A204.1 (cell line): Measurements from ENCODE around the gene CALCR.
"Not testable (repeated sequence)": the region's sequence is repeated elsewhere in the genome, so short reads cannot be mapped to it uniquely, and the experiment has no call there.

Experiments used
- FAIRE-seq: peaks from 2 replicates; lab custom pipeline; 2012; peaks lifted over from hg19 to GRCh38; lab: Jason Lieb, UNC

CALCR gene

DNA sequence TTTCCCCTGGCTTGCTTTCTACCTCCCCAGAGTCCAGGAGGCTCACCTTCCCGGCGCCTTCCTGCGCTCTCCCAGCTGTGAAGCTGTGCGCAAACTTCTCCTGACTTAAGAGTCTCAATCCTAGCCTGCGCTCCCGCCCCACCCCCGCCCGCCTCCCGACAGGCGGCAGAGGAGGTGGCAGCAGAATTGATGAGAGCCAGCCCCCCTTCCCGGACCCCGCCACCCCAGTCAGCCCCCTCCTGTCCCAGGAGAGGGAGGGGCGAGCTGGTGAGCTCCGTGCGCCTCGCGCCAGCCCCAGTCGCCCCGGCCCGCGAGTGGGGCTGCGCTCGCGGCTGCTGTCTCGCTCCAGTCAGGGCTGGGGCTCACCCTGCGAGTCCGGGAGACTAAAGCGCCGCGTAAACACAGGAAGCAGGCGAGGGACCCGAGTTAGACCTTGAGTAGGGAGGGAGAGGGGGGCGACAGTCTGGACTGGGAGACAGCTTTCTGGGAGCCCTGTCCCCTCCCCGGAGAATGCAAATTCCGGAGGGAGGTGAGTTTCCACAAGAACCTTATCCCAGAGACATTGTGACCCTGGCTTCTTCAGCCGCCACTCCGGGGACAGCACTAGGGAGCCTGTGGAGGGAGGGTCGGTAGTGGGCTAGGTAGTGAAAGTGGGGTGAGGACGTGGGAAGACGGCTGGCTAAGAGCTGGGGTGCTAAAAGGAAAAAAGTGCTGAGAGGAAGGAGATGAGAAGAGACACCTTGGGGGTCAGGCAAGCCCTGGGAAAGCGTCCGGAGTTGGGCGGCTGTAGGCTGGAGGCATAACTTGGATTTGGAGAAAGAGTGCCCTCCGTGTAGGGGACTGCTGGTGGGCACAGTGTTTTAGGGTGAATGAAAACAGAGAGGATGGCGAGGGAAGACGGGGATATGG is at the start of gene CALCR:
CALCR (minus strand) TSS at position 79 of the 909 bp plus-strand sequence. CDS start 87,743 bp downstream, outside the sequence.
- no peak for FAIRE-seq

DNA sequence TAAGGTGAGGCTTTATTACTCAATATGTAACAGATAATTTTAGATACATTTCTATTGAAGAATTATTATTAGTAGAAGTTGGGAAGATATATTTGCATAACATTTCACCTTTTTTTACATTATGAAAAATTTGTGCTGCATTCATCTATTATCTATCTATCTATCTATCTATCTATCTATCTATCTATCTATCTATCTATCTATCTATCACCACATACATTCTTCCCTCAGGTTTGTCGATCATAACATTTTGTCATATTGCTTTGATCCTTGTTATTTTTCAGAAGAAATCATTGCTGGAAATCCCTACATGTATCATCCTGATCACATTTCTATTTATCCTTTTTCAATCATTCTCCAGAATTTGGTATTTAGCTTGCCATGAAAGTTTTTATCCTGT is 49.3 kb upstream of the CALCR start:
- FAIRE-seq, result no peak

DNA sequence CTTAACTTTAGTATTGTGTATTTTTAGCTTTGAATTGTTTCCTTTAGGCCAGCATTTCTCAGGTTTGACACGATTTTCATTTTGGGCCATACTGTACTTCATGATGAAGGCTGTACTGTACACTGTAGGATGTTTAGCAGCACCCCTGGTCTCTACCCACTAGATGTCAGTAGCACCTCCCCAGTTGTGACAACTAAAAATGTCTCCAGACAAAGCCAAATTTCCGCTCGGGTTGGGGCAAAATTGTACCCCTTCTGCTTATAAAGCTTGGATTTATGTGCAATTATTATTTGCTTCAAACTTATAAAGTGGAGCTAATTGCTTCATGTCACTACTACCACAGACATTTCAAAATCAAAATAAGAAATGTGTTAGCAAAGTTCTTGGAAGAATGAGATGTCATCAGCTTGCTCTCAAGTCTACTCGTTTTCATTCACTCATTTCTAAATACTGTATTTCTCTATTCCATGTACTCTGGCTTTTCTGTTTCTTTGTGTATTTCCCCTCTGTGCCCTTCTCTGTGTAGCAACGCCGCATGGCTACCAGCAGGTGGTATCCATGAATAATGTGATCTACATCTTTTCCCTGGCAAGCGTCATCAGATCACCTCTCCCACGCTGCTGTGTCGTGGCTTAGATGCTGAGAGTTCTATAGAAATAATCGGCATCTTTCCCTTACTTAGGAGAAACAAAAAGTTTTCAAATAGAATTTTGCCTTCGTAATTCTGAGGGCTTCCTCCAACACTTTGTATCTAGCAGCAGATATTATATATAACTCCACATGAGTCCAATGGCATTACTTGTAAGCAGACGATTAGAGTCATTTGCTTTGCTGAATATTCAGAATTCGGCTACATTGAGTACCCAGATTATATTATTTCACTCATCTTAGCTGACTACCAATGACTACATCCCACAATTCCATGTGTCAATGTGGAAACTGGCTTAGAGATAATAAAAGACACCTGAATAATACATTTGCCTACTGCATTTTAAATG is 47.8 kb upstream of the CALCR start:
- FAIRE-seq, result no peak

DNA sequence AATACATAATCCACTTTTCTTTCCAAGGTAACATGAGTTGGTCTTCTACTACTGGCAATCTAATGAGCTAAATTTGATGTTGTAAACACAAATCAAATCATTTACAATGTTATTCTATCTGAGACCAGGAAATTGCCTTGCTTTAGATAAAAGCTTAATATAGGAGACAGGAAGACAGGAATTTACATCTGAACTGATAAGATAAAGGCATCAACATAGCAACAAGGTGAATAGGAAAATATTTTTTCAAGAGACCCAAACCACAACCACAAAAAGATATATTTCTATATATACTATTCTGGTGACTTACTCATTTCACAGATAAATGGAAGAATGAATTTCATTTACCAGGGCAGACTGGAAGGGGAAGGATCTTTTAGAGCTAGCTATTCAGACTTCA is 46.3 kb upstream of the CALCR start:
- FAIRE-seq, result no peak

DNA sequence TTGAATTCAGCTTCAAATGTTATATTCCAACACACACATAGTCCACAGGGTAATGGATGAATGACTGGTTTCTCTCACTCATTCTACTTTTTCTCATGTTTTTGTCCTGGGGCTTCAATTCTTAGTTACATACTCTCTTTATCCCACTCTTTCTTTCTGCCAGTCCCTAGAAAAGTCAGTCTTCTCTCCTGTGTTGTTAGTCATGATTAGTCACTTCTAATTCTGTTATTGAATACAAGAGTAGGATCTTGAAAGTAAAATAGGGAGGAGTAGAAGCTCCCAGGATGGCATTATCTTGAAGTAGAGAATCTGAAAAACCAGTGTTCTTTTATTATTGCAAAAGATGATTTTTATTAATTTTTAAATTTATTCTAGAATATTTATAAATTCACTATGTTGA is 45.5 kb upstream of the CALCR start:
- FAIRE-seq, result no peak

DNA sequence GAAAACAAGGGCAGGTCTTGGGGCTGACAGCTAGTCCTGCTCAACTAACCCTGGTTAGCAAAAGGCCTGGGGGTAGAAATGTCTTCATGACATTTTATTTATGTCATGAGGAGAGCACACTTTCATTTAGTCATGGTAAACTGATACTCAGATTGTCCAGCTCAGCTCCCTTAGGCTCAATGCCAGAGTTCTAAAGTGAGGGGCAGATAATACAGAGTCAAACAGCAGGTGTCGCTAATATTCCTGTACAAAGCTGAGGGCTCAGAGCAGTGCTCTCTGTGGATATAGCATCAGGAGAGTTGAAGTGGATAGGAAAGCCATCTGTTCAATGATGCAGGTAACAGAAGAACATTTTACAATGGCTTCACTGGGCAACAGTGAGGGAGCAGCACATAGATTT is 26.8 kb upstream of the CALCR start:
- FAIRE-seq, result no peak

DNA sequence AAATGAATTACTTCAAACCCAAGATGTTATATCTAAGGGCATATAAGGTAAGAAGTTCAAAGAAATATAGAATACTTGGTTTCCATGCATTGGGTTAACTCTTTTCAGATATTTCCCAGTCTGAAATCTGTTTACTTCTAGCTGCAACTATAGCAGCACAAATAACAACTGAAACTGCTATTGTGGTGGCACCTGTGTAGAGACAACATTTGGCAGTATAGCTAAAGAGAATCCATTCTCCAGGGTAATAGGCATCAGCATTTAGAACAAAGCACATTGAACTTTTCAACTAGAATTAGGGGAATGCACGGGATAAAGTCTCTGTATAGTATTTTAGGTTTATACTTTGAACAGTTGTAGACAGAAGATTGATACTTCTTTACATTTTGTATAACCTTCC is 19.7 kb upstream of the CALCR start:
- no peak for FAIRE-seq

DNA sequence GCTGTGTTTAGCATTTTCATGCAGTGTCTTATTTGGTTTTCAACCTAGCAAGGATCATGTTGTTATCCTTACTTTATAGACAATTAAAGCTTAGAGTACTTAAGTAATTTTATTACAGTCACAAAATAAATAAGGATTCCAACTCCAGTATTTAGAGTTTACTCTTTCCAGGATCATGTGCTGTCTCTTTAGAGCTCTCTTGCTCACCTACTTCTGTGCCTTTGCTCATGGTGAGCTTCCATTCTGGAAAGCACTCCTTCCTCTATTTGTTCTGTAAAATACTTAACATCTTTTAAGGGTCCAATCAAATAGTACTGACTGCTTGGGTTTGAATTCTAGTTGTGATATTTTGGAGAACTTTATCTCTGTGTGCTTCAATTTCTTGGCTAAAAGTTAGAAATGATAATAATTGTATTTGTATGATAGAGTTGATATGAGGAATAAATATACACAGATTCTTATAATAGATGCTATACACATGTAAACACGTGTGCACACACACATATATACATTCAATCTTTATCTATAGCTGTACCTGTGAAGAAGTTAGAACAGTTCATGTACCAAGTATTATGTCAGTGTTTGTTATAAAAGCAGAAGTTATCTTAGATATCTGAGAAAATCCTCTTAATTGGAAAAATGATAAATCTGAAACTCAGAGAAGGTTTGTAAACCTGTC is 18.2 kb upstream of the CALCR start:
- FAIRE-seq, result no peak

DNA sequence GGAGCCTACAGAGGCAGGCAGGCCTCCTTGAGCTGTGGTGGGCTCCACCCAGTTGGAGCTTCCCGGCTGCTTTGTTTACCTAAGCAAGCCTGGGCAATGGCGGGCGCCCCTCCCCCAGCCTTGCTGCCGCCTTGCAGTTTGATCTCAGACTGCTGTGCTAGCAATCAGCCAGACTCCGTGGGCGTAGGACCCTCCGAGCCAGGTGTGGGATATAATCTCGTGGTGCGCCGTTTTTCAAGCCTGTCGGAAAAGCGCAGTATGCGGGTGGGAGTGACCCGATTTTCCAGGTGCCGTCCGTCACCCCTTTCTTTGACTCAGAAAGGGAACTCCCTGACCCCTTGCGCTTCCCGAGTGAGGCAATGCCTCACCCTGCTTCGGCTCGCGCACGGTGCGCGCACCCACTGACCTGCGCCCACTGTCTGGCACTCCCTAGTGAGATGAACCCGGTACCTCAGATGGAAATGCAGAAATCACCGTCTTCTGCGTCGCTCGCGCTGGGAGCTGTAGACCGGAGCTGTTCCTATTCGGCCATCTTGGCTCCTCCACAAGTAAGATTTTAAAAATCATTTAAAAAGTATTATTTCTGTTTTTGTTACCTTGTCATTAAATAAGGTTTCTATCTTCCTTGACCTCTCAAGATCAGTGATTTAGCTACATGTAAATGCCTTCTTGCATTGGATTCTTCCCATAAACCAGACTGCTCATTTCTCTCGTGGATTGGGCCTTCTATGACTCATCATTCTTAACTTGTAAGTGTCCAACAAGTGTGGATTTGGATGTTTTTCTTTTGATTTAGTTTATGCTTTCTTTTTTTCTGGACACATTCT is 16.9 kb upstream of the CALCR start:
- FAIRE-seq, result not testable (repeated sequence)

DNA sequence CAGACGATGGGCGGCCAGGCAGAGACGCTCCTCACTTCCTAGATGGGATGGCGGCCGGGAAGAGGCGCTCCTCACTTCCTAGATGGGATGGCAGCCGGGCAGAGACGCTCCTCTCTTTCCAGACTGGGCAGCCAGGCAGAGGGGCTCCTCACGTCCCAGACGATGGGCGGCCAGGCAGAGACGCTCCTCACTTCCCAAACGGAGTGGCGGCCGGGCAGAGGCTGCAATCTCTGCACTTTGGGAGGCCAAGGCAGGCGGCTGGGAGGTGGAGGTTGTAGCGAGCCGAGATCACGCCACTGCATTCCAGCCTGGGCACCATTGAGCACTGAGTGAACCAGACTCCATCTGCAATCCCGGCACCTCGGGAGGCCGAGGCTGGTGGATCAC is 11.9 kb upstream of the CALCR start:
- FAIRE-seq, result not testable (repeated sequence)

DNA sequence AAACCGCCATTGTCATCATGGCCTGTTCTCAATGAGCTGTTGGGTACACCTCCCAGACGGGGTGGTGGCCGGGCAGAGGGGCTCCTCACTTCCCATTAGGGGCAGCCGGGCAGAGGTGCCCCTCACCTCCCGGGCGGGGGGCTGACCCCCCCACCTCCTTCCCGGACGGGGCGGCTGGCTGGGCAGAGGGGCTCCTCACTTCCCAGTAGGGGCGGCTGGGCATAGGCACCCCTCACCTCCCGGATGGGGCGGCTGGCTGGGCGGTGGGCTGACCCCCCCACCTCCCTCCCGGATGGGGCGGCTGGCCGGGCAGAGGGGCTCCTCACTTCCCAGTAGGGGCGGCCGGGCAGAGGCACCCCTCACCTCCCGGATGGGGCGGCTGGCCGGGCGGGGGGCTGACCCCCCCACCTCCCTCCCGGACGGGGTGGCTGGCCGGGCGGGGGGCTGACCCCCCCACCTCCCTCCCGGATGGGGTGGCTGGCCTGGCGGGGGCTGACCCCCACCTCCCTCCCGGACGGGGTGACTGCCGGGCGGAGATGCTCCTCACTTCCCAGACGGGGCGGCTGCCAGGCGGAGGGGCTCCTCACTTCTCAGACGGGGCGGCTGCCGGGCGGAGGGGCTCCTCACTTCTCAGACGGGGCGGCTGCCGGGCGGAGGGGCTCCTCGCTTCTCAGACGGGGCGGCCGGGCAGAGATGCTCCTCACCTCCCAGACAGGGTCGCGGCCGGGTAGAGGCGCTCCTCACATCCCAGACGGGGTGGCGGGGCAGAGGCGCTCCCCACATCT is 11.4 kb upstream of the CALCR start:
- not testable (repeated sequence) for FAIRE-seq

DNA sequence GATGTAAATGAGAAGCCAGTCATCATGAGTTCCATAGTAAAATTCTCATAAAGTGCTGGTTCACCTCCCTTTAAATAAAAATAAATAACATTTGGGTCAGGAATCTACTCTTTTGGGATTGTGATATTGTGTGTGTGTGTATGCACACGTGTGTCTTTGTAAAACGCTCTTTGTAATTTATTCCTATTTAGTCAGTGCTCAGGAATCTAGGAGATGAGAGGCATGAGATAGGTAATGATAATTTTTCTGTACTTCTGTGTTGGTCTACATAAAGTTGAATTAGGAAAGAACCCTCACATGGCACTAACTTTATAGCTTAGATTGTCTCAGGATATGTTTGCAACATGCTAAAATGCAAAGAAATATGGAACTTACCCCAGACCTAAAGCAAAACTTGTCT is 4.9 kb upstream of the CALCR start:
- FAIRE-seq, result no peak

DNA sequence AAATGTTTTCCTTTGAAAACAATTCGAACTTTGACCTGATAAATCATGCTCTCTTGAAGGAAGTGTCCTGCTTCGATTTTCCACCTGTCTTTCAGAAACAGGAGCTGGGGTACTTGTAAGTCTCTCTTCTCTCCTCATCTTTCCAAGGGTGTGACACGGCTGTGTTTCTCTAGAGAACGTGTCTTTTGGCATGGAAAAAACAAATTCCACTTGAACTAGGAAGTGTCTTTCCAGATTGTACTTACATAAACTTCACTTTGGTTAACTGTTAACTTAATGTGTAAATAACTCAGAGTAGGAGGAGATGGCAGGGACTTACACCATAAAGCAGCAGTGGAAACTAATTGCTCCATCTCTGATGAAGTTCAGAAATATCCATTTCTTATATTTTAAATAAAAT is 4.2 kb upstream of the CALCR start:
- FAIRE-seq, result no peak

DNA sequence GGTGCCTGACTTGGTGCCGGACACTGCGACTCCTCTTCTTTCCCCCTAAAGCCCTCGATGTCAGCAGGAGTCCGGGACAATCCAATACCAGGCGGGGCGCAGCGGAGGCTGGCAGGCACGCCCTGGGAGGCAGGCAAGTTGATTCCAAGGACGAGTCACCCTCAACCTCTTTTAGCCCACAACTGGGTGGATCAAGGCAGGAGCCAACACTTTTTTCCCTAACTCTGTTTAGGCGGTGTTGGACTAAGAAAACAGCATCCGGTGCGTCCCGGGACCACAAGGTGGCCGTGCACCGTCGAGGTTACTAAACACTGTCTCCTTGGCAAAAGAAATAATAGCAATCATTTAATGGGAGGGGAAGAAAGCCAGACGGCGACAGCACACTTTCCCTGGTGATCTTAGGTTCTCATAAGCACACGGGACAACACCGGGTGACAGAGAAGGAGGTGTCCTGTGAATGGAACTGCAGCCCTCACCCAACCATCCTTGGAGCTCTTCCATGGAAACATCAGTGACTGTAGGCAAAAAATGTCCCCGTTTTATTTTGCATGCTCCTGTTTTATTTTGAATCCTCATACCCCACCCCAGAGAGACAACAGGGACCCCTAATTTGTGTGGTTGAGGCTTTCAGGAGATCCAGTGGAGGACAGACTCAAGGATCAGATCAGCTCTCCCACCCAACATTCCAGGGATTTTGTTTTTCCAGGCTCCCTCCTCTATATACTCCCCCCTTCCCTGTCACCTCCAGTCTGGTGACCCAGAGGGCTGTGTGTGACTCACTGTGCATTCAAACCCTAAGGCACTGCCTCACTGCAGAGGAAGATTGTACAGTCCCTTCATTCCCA is 1.3 kb upstream of the CALCR start:
- FAIRE-seq, result no peak

DNA sequence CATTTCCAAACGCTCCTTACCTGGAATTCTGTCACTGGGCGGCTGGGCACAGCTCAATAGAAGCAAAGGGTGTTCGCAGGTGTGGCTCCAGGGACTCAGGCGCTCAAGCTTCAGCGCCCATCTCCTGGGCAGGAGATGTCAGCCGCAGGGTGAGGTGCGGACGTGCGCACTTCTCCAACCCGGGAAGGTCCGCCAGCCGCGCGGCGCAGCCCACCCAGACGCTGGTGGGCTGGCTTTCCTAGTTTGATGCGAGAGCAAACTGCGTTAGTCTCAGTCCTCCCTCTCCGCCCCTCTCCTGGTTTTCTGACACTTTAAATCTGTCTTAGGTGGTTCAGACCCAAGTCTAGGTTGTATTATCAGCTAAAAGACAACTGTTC is 267 bp downstream of the CALCR start:
- FAIRE-seq, result no peak

DNA sequence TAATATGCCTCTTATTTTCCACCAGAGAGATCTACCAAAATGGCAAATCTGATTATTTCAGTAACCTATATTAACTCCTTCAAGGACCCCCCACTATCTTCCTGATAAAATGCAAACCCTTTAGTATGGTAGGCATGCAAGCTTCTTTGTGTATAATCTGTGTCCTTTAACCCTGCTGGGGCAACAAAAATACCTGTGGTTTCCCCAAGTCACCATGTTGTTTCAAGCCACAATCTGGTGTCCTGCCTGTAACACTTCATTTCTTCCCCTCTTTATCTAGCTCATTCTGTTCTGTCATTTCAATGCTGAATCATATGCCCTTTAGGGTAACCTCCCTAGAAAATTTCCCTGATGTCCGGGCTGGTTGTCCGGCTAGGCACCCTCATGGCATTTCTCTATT is 5.3 kb downstream of the CALCR start:
- FAIRE-seq, result no peak

DNA sequence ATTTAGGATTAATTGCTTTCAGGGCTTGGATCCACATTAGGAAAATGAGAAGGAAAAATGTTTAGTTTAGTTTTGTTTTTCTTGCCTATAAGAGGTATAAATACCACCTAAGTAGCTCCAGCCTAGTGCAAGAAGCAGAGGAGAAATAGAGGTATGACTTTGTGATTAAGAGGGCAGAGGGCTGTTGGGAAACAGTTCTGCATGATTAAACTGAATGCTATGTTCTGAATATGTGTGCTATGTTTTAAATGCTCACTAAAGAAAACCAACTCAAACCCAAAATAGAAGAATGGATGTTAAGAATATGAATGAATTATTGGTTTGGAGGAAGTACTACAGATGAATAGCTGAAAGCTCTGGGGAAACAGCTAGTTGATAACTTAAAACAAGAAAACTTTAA is 7.6 kb downstream of the CALCR start:
- no peak for FAIRE-seq

DNA sequence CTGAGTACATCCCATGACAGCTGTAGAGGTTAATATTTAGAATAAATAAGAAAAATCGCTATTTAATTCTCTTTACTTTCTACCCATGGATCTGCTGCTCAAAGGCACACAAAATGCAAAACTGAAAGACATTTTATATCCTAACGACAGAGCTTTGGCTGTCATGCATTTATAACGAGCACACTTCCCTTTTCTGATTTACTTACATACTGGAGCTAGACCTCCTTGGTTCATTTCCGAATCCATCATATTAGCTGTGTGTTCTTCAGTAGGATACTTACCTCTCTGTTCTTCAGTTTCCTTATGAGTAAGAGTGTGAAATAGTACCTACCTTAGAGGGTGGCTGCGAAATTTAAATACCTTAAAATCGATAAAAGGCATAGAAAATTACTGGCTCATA is 10.9 kb downstream of the CALCR start:
- FAIRE-seq, result no peak

DNA sequence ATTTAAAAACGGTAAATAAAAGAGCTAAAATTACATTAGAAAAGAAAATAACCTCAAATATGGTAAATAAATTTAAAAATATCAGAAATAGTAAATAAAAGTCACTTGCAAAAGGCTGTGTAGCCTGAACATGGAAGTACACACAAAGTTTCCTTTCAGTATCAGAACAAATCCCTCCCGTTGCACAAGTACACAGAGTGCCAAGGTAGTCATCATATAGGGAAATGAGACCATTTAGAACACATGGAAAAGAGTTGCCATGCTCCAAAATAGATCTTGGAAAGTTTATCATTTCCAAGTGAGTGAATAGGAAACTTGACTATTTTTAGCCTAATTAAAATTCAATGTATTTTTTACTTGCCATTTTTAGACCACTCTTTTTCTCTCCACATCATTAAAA is 11.6 kb downstream of the CALCR start:
- FAIRE-seq, result no peak

DNA sequence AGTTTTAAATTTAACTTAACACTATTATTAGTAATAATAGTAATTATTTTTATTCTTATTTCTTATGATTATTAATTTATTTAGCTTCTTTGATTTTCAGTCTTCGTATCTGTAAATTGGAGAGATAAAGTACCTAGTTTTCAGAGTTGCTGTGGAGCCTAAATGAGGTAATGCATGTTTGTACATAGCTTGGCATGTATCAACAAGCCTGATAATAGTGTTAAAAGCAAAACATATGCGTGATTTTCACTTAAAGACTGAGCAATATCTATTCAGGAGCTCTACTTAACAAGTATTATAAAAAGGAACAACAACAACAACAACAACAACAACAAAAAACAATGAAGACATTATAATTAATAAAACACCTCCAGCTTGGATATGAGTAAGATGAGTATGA is 12.4 kb downstream of the CALCR start:
- FAIRE-seq, result peak; percentile 91
